NOMO-1 treated with DMSO at 0.1 percent for 48 hours (cell line): Measurements from ENCODE around the gene MON1A.
"Not testable (repeated sequence)": the region's sequence is repeated elsewhere in the genome, so short reads cannot be mapped to it uniquely, and the experiment has no call there.

Experiments used
- DNase-seq: peaks from one replicate; lab custom pipeline; 2025; ENCODE audit not compliant: unreplicated experiment; lab: John Stamatoyannopoulos, UW

Gene MON1A

GRCh38 chr3:49917806-49918590 lies 11.6 kb downstream of the MON1A start:
- peak; percentile 73 for DNase-seq

- DNase-seq = no peak
Observed at GRCh38 chr3:49916686-49917085, 12.9 kb downstream of the MON1A start.

- no peak for DNase-seq
Observed at GRCh38 chr3:49914906-49915305, 14.7 kb downstream of the MON1A start.

- no peak for DNase-seq
Observed at GRCh38 chr3:49912881-49913281, 16.7 kb downstream of the MON1A start.

- DNase-seq = no peak
Observed at GRCh38 chr3:49911611-49912010, 18.0 kb downstream of the MON1A start.

- DNase-seq = no peak
Observed at GRCh38 chr3:49911124-49911420, 18.5 kb downstream of the MON1A start.

- no peak for DNase-seq
Observed at GRCh38 chr3:49910409-49911123, 19.0 kb downstream of the MON1A start.

GRCh38 chr3:49908373-49909199 lies 21.0 kb downstream of the MON1A start:
- no peak for DNase-seq

GRCh38 chr3:49906073-49906743 lies 23.4 kb downstream of the MON1A start:
- DNase-seq = peak; percentile 18

GRCh38 chr3:49904448-49904847 lies 25.2 kb downstream of the MON1A start:
- not testable (repeated sequence) for DNase-seq

GRCh38 chr3:49903451-49904424 lies 25.9 kb downstream of the MON1A start, which contains the start of gene MST1R:
Gene MST1R, minus strand, starts transcription at chr3:49903873. Its CDS starts 264 bp downstream, at chr3:49903609.
- peak; percentile 82 for DNase-seq

- DNase-seq = no peak
Observed at GRCh38 chr3:49902511-49903345, 26.9 kb downstream of the MON1A start.

- DNase-seq = no peak
Observed at GRCh38 chr3:49901366-49902339, 28.0 kb downstream of the MON1A start.

GRCh38 chr3:49900491-49901153 lies 29.0 kb downstream of the MON1A start:
- DNase-seq = no peak

- peak; percentile 30 for DNase-seq
Observed at GRCh38 chr3:49899815-49900214, 29.8 kb downstream of the MON1A start.

GRCh38 chr3:49898991-49899390 lies 30.6 kb downstream of the MON1A start:
- DNase-seq = no peak

GRCh38 chr3:49896345-49896744 lies 33.3 kb downstream of the MON1A start:
- DNase-seq = no peak
